GM12878 (cell line): ENCODE data around the gene R3HDM2.

Source experiments
- CHD2 ChIP-seq: IDR thresholded peaks from 2 replicates; pipeline ENCODE4 v1.6.1; 2011; ENCODE audit warnings: low read depth, low read length, improper control_type of control experiment, borderline replicate concordance
- MTA3 ChIP-seq: IDR thresholded peaks from 2 replicates; pipeline ENCODE4 v1.6.1; 2012; ENCODE audit warnings: low read length, inconsistent platforms, borderline replicate concordance
- POLR2AphosphoS5 ChIP-seq: IDR thresholded peaks from 2 replicates; pipeline ENCODE4 v1.6.1; 2011; ENCODE audit warnings: mild to moderate bottlenecking, low read length, inconsistent platforms
- TAF1 ChIP-seq: IDR thresholded peaks from 2 replicates; pipeline ENCODE4 v1.6.1; 2011; ENCODE audit warnings: mild to moderate bottlenecking, low read depth, low read length, borderline replicate concordance
- ZNF207 ChIP-seq: fragments of 450-650 bp; IDR thresholded peaks from 2 replicates; pipeline ENCODE4 v1.6.1; 2014; ENCODE audit warnings: antibody characterized with exemption, mild to moderate bottlenecking, borderline replicate concordance
- TF ChIP-seq, protein P1 (sequence below): IDR thresholded peaks from 2 replicates; pipeline ENCODE4 v1.6.1; 2012; ENCODE audit warnings: mild to moderate bottlenecking, low read depth, low read length
- TF ChIP-seq, protein P2 (sequence below): IDR thresholded peaks from 2 replicates; pipeline ENCODE4 v1.6.1; 2011; ENCODE audit warnings: borderline replicate concordance, low read depth, mild to moderate bottlenecking, moderate library complexity, low read length; ENCODE audit not compliant: insufficient read depth, poor library complexity, severe bottlenecking
- TF ChIP-seq, protein P3 (sequence below), 3 experiments: IDR thresholded peaks in 2 of 3; conservative IDR thresholded peaks in 1 of 3; 2 replicates each; pipeline ENCODE4 v1.5.1; 2011; ENCODE audit warnings: low read depth in 3 of 3, low read length in 3 of 3, mild to moderate bottlenecking in 3 of 3, control low read depth in 2 of 3, moderate library complexity in 2 of 3, inconsistent platforms in 1 of 3, mixed read lengths in 1 of 3; ENCODE audit not compliant: control insufficient read depth in 2 of 3, insufficient read depth in 1 of 3; ENCODE audit errors: extremely low read depth in 1 of 3
- TF ChIP-seq, protein P4 (sequence below): IDR thresholded peaks from 2 replicates; pipeline ENCODE4 v1.6.1; 2012; ENCODE audit warnings: low read depth, low read length, improper control_type of control experiment

DNA sequence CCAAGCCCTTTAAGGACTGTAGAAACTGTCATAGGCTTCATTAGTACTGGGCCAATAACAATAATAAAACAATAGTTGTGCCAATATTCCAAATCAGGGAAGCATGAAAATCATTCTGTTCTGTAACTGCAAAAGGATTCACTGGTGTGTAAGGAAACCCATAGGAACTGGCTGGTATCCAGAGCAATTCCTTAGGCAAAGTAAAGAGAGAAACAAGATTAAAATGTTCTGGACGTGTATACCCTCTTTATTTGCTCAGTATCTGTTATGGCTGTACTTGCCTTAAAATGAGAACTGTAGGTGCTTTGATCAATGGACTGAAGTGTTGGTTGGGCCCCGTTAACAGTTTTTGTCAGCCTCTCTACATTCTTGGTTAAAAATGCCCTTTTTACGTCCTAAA lies 107.4 kb downstream of the R3HDM2 start:
- TF ChIP-seq MTA3 = no peak
- TF ChIP-seq ZNF207 = no peak
- no peak for TF ChIP-seq POLR2AphosphoS5
- TF ChIP-seq, protein P1, sequence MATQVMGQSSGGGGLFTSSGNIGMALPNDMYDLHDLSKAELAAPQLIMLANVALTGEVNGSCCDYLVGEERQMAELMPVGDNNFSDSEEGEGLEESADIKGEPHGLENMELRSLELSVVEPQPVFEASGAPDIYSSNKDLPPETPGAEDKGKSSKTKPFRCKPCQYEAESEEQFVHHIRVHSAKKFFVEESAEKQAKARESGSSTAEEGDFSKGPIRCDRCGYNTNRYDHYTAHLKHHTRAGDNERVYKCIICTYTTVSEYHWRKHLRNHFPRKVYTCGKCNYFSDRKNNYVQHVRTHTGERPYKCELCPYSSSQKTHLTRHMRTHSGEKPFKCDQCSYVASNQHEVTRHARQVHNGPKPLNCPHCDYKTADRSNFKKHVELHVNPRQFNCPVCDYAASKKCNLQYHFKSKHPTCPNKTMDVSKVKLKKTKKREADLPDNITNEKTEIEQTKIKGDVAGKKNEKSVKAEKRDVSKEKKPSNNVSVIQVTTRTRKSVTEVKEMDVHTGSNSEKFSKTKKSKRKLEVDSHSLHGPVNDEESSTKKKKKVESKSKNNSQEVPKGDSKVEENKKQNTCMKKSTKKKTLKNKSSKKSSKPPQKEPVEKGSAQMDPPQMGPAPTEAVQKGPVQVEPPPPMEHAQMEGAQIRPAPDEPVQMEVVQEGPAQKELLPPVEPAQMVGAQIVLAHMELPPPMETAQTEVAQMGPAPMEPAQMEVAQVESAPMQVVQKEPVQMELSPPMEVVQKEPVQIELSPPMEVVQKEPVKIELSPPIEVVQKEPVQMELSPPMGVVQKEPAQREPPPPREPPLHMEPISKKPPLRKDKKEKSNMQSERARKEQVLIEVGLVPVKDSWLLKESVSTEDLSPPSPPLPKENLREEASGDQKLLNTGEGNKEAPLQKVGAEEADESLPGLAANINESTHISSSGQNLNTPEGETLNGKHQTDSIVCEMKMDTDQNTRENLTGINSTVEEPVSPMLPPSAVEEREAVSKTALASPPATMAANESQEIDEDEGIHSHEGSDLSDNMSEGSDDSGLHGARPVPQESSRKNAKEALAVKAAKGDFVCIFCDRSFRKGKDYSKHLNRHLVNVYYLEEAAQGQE = no peak
- TF ChIP-seq, protein P2, sequence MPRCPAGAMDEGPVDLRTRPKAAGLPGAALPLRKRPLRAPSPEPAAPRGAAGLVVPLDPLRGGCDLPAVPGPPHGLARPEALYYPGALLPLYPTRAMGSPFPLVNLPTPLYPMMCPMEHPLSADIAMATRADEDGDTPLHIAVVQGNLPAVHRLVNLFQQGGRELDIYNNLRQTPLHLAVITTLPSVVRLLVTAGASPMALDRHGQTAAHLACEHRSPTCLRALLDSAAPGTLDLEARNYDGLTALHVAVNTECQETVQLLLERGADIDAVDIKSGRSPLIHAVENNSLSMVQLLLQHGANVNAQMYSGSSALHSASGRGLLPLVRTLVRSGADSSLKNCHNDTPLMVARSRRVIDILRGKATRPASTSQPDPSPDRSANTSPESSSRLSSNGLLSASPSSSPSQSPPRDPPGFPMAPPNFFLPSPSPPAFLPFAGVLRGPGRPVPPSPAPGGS = no peak
- TF ChIP-seq, protein P3, sequence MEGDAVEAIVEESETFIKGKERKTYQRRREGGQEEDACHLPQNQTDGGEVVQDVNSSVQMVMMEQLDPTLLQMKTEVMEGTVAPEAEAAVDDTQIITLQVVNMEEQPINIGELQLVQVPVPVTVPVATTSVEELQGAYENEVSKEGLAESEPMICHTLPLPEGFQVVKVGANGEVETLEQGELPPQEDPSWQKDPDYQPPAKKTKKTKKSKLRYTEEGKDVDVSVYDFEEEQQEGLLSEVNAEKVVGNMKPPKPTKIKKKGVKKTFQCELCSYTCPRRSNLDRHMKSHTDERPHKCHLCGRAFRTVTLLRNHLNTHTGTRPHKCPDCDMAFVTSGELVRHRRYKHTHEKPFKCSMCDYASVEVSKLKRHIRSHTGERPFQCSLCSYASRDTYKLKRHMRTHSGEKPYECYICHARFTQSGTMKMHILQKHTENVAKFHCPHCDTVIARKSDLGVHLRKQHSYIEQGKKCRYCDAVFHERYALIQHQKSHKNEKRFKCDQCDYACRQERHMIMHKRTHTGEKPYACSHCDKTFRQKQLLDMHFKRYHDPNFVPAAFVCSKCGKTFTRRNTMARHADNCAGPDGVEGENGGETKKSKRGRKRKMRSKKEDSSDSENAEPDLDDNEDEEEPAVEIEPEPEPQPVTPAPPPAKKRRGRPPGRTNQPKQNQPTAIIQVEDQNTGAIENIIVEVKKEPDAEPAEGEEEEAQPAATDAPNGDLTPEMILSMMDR (IDR thresholded peaks at IDR 0.05 in 2 of 3, conservative IDR thresholded peaks at IDR 0.05 in 1 of 3; ENCODE audit: control insufficient read depth in 2 of 3, extremely low read depth in 1 of 3, insufficient read depth in 1 of 3, low read depth in 3 of 3, low read length in 3 of 3) = no peak
- TF ChIP-seq, protein P4, sequence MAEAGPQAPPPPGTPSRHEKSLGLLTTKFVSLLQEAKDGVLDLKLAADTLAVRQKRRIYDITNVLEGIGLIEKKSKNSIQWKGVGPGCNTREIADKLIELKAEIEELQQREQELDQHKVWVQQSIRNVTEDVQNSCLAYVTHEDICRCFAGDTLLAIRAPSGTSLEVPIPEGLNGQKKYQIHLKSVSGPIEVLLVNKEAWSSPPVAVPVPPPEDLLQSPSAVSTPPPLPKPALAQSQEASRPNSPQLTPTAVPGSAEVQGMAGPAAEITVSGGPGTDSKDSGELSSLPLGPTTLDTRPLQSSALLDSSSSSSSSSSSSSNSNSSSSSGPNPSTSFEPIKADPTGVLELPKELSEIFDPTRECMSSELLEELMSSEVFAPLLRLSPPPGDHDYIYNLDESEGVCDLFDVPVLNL = no peak
- no peak for TF ChIP-seq TAF1
- no peak for TF ChIP-seq CHD2
